GM19099 (cell line): ENCODE data around the gene MTG2.

Experiments
- POLR2A ChIP-seq: IDR thresholded peaks from 3 replicates; pipeline ENCODE4 v1.6.1; 2011; ENCODE audit warnings: low read depth; ENCODE audit not compliant: insufficient read length; ENCODE audit errors: extremely low read depth

The MTG2 gene

GRCh38 chr20:62201173-62202082 lies 18.6 kb downstream of the MTG2 start:
- no peak for TF ChIP-seq POLR2A

GRCh38 chr20:62202083-62202395 lies 19.2 kb downstream of the MTG2 start:
- no peak for TF ChIP-seq POLR2A

GRCh38 chr20:62202676-62203377 lies 20.0 kb downstream of the MTG2 start:
- TF ChIP-seq POLR2A = no peak

GRCh38 chr20:62203378-62204030 lies 20.7 kb downstream of the MTG2 start:
- TF ChIP-seq POLR2A = no peak

GRCh38 chr20:62205618-62206387 lies 23.0 kb downstream of the MTG2 start:
- no peak for TF ChIP-seq POLR2A

- TF ChIP-seq POLR2A = no peak
Measured at GRCh38 chr20:62206388-62206775, 23.6 kb downstream of the MTG2 start.

- no peak for TF ChIP-seq POLR2A
Measured at GRCh38 chr20:62208061-62208794, 25.4 kb downstream of the MTG2 start.

- TF ChIP-seq POLR2A = no peak
Measured at GRCh38 chr20:62208795-62209755, 26.2 kb downstream of the MTG2 start.

GRCh38 chr20:62209850-62210495 lies 27.1 kb downstream of the MTG2 start:
- no peak for TF ChIP-seq POLR2A

GRCh38 chr20:62210496-62210855 lies 27.6 kb downstream of the MTG2 start:
- no peak for TF ChIP-seq POLR2A

- no peak for TF ChIP-seq POLR2A
Measured at GRCh38 chr20:62211216-62211615, 28.4 kb downstream of the MTG2 start.

GRCh38 chr20:62211769-62212288 lies 29.0 kb downstream of the MTG2 start:
- no peak for TF ChIP-seq POLR2A

GRCh38 chr20:62212299-62212698 lies 29.5 kb downstream of the MTG2 start:
- no peak for TF ChIP-seq POLR2A
